Forelimb muscle (tissue), 1 donor: ENCODE measurements around the gene OR13D1. TPM values are rescaled to one million over a fixed set of nuclear protein-coding genes. Genes with fewer than 3 reads are reported as not detected.
A peak's percentile ranks its signal among the peaks of the same experiment; 100 is the strongest.
"Not testable (repeated sequence)": the region's sequence is repeated elsewhere in the genome, so short reads cannot be mapped to it uniquely, and the experiment has no call there.

ENCODE experiments used
- DNase-seq: peaks from one replicate; pipeline ENCODE4 v3.0.0-alpha.2; 2013; ENCODE audit warnings: low read depth
- polyA plus RNA-seq: library from polyadenylated mRNA; unstranded; fragments of 120-200 nt; gene quantifications from one replicate; pipeline ENCODE4 v1.2.1, GENCODE V29; 2013; ENCODE audit not compliant: insufficient read length

OR13D1 gene
- polyA plus RNA-seq, result not detected

- no peak for DNase-seq
These were observed at the start of gene OR13D1 for GRCh38 chr9:104694218-104694617. Gene OR13D1 (plus strand): TSS chr9:104694518. CDS start chr9:104694518, 0 bp downstream.

- no peak for DNase-seq
These were observed 35.7 kb upstream of the OR13D1 start for GRCh38 chr9:104658496-104659195.

- no peak for DNase-seq
These were observed 18.7 kb upstream of the OR13D1 start for GRCh38 chr9:104675611-104676010.

GRCh38 chr9:104682642-104683041 is 11.7 kb upstream of the OR13D1 start:
- DNase-seq, result peak; percentile 20

GRCh38 chr9:104686081-104686480 is 8.2 kb upstream of the OR13D1 start:
- no peak for DNase-seq

GRCh38 chr9:104700306-104700705 is 6.0 kb downstream of the OR13D1 start:
- no peak for DNase-seq

- not testable (repeated sequence) for DNase-seq
These were observed 14.4 kb downstream of the OR13D1 start for GRCh38 chr9:104708737-104709136.

GRCh38 chr9:104711604-104712003 is 17.3 kb downstream of the OR13D1 start:
- DNase-seq, result no peak

GRCh38 chr9:104725014-104725413 is 30.7 kb downstream of the OR13D1 start:
- no peak for DNase-seq

GRCh38 chr9:104738452-104738851 is 44.1 kb downstream of the OR13D1 start:
- no peak for DNase-seq

GRCh38 chr9:104740621-104741020 is 46.3 kb downstream of the OR13D1 start:
- no peak for DNase-seq

- DNase-seq, result peak; percentile 50
These were observed 49.2 kb downstream of the OR13D1 start for GRCh38 chr9:104743376-104743985.

Other genes with a start within 250 kb of the OR13D1 start
- gene OR13F1, start 190.3 kb upstream of the OR13D1 start, polyA plus RNA-seq, result not detected
- not detected for gene OR13C4, start 167.3 kb upstream of the OR13D1 start, polyA plus RNA-seq
- not detected for gene OR13C3, start 157.7 kb upstream of the OR13D1 start, polyA plus RNA-seq
- not detected for gene OR13C8, start 125.3 kb upstream of the OR13D1 start, polyA plus RNA-seq
- not detected for gene OR13C5, start 95.1 kb upstream of the OR13D1 start, polyA plus RNA-seq
- not detected for gene OR13C2, start 88.9 kb upstream of the OR13D1 start, polyA plus RNA-seq
- not detected for gene OR13C9, start 76.3 kb upstream of the OR13D1 start, polyA plus RNA-seq
- 54.8 TPM for gene NIPSNAP3A, start 53.2 kb downstream of the OR13D1 start, polyA plus RNA-seq
- gene NIPSNAP3B, start 69.6 kb downstream of the OR13D1 start, polyA plus RNA-seq, result 24.6 TPM
- gene ABCA1, start 233.6 kb downstream of the OR13D1 start, polyA plus RNA-seq, result 4.9 TPM